Activated T-cell treated with anti-CD3 and anti-CD28 coated beads for 1 hour (primary cell): Measurements from ENCODE around the gene ID2.

Experiments used
- DNase-seq: peaks from one replicate; pipeline ENCODE4 v3.0.0-alpha.2; 2020; ENCODE audit warnings: low read depth

The ID2 gene

DNA sequence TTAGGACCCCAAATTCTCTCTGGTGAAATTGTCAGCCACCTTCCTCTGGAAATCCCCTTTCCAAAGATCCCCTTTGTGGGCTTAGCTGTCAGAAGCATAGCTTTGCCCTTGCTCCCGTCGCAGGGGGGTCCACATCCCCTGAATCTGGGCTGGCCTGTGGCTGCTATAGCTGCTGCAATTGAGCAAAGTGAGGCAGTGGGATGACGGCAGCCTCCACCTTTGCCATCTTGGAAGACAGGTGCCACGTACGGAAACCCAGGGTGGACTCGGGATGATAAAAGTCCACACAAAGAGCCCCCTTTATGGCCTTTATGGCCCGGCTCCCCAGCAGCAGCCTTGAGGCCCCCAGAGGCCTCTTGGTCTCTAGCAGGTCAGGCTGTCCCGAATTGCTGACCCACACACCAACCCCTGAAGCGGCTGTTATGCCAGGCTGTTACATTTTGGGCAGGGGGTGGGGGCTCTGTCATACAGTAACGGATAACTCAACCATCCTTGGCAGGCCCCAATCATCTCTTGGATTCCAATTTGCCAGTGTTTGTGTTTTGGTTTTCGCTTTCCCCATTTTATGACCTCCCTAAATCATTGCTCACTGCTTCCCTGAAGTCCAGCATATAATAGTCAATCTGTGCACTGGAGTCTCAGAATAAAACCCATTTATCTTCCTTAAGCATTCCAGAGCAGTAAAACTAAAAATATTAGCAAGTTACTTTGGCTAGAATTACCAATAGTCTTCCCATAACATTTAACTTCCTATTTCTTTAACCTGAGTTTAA lies 33.2 kb upstream of the ID2 start:
- no peak for DNase-seq

DNA sequence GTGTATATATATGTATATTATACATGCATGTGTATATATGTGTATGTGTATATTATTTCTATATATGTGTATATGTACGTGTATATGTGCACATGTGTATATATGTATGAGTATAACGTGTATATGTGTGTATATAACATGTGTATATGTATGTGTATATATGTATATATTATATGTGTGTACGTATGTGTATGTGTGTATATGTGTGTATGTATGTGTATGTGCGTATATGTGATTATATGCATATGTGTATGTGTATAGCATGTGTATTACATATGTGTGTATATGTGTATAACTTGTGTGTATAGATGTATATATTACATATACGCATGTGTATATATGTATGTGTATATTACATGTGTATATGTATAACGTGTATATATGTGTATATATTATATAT lies 32.1 kb upstream of the ID2 start:
- no peak for DNase-seq

DNA sequence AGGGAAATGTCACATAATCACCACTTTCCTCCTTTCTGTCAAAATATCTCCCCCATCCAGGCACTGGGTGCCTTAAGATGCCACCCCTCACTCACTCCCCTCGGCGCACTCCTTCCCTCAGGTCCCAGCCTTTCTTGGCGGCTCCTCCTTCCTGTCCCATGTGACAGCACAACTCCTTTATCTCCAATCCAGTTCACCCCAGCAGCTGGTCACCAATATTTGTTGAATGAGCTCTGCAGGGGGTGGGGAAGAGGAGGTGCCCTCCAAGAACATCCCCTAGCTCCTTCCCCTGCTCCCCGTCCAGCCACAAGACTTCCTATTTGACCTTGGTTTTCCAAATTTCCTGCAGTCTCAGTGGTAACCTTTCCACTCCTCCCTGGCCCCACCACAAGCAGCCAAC lies 31.6 kb upstream of the ID2 start:
- no peak for DNase-seq

DNA sequence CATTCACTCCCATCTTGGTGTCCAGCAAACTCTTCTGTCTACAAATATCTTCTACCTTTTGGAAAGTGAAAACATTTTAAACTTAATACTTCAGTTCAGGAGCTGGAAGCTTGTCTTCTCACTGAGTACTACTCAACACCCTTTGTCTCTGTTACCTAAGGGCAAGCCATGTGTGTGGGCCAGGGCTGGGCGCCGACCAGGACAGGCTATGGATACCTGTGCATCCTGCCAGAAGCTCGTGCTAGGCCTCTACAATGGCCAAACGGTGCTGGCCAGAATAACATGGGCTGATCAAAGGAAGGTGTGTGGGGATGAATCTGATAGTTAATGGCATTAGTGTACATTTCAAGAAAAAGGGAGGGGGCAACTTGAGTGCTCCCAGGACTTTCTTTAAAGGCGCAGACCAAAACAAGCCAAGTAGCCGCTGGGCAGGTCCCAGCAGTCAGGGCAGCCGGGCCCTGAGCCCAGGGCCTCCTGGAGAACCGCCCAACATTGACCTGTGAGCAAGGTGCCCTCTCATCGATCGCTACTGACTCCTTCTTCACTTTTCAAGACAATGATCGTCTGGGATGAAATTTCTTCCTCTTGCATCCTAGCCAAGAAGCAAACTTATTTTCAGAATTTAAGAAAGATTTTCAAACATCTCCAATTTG lies 29.0 kb upstream of the ID2 start:
- no peak for DNase-seq

DNA sequence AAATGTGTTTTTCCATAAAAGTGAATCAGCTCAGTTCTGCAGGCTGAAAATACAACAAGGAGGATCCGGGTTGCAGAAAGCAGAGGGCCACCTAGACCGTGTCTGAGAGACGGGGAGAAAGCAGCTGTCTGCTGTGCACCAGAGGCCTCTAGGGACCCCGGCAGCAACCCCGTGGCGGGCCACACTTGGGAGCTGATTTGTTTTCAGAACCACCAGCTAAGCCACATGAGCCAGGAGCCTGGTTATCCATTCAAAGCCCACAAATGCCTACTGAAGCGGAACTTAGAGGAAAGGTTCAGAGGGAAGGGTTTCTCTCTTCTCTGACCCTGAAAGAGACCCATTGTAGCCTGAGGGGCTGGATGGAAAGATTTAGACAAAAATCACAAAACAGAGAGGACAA lies 28.4 kb upstream of the ID2 start:
- DNase-seq = no peak

DNA sequence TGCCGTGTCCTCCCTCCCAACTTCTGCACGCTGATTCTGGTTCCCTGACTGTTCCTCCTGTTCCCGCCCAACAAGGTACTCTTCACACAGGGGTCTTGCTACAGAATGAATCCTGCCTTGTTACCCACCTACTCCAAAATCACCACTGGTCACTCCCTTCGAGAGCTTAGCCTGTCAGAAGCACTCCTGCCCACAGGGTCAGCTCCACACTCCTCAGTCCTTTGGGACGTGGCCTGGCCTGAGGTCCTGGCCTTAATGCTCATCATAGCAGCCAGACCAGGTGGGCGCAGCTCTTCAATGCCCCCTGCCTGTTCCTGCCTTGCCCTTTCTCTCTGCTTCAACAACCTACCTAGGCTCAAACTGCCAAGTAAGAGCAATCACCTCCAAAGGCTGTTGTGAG lies 27.8 kb upstream of the ID2 start:
- no peak for DNase-seq

DNA sequence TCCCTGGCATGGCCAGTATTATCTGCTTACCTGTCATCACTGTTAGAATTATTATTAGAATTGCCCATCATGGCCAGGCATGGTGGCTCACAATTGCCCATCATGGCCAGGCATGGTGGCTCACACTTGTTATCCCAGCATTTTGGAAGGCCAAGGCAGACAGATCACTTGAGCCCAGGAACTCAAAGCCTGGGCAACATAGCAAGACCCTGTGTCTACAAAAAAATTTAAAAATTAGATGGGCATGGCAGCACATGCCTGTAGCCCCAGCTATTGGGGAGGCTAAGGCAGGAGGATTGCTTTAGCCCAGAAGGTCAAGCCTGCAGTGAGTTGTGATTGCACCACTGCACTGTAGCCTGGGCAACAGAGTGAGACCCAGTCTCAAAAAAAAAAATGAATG lies 27.4 kb upstream of the ID2 start:
- no peak for DNase-seq

DNA sequence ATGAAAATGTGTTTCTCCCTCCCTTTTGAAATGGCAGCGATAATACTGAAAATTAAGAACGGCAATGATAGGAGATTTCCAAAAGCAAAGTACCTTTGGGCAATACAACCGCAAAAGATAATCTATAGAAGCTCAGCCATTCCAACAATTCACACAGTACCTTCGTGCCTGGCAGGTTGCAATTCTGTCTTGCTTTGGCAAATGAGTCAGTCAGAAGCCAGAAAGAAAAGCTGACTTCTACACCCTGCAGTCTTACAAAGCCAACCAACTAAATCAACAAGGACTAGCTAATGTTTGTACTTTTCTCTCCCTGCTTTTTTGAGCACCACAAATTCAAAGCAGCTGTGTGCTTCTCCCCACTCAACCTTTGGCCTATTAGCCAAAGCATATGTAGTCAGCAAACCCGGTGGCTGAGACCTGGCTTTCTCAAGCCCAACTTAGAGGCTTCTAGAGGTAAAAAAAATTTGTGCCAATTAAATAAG lies 25.7 kb upstream of the ID2 start:
- no peak for DNase-seq

DNA sequence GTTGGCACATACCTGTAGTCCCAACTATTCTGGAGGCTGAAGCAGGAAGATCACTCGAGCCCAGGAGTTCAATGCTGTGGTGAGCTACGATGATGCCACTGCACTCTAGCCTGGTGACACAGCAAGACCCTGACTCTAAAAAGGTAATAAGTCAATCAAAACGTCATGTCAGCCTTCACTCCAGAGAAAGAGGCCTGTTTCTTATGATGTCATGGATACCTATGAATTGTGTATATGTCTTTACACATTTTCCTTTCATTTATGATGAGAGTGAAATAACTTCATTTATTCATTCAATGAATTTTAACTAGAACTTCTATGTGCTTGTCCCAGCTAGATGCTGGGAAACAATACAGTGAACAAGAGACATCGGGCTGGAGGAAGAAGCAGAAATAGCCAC lies 25.0 kb upstream of the ID2 start:
- no peak for DNase-seq

DNA sequence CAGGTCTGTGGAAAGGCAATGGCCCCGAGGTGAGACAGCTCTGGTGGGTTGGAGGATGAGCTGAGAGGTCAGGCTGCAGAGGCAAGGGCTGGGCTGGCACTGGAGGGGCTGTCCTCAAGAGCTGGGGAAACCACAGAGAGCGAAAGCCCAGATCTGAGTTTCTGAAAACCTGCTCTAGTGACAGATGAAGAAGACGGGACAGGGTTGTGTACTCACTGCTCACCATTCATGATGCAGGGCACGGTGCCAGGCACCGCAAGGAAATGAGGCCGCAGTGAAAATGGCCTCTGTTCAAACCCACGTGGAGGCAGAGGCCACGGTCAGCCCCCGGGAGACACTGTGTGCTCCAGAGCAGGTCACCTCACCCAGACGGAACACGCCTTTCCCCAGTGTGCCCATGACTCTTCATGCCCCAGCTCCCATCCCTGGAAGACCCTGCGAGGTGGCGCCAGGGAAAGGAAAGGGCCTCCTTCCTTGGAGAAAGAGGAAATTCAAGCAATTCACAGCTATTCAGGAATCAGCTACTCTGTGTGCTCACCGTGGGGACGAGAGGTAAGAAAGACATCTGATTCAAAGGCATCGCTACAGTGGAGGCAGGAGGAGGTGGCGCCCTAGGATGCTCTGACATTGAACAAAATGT lies 24.3 kb upstream of the ID2 start:
- DNase-seq = no peak

DNA sequence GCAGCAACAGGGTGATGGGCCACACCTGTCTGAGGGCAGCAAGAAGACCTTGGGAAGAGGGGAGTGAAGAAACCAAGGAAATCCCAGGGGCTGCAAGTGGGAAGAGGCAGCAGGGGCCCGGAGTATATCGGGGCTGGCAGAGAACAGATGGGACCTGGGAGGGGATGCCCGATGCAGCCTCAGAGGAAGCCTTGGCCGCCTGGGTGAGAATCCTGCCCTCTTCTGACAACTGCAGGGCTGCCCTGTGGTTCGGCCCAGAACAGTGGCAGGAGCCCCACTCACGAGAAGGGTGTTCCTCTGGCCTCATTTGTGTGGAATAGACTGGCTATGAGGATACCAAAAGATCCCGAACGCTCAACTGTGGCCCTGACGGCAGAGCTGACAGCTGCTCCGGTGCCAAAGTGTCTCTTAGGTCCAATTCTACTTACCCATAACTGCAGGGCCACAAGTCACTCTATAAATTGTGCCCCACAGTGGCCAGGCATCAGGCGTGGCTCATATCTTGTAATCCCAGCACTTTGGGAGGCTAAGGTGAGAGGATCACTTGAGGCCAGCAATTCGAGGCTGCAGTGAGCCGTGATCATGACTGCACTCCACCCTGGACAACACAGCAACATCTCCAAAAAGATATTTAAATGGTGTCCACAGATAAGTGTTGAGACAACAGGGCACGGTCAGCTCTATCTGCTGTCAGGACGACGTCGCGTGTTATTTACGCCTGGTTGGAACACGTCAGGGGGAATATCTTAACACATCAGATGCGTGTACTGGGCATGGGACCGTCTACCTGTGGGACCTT lies 23.6 kb upstream of the ID2 start:
- DNase-seq = no peak

DNA sequence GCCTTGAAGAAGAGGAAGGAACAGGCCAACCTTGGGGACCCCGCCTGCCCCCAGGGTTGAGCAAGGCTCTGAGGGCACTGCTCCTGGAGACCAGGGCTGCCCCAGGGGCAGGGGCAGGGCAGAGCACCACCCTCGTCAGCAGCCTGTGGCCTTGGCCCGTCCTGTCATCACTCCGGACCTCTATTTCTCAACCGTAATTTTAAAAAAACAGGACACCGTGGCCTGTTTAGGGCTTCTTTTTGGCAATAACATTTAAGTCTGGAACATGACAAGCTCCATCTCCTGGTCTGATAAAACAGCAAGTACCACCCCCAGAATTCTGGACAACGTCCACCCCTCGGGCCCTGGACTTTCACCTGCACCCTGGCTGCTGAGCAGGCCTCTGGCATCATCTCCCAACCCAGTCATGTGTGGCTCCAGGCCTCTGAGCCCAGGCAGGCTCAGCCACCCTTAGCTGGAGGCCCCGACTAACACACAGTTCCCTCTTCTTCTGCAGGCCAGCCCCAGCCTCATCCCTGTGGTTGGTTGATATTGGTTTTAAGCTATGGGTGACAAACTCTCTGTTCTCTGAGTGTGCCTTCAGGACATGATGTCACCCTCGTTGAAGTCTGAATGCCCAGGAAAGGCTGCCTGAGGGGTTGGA lies 22.6 kb upstream of the ID2 start:
- DNase-seq = no peak

DNA sequence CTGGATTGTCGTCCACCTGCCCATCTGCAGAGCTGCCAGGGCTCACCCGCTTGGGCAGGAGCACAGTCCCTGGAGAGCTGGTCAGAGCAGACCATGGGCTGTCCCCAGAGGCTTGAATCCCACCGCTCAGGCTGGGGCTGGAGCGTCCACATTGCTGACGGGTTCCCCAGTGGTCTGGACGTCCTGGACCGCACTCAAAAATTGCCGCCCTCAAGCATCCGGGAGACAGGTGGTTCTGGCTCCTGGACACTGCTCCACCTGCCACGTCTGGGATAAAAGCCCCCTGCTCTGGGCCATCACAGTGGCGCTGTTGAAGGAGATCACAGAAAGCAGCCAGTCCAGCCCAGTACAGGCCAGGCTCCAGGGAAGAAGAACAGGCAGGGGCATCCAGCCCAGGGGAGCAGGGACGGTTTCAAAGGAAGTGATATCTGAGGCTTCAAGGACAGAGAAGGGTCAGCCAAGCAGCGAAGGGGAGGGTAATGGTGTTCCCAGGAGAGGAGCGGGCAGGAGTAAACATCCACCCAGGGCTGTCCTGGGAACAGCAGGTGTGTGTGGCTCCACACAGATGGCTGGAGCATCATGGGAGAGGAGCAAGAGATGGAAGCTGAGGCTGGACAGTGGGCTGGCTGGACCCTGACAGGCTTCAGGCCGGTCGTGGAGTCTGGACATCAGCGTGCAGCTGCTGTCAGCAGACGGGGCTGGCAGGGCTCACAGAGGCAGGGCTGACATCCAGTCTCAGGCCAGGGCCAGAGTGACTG lies 21.9 kb upstream of the ID2 start:
- DNase-seq = no peak

DNA sequence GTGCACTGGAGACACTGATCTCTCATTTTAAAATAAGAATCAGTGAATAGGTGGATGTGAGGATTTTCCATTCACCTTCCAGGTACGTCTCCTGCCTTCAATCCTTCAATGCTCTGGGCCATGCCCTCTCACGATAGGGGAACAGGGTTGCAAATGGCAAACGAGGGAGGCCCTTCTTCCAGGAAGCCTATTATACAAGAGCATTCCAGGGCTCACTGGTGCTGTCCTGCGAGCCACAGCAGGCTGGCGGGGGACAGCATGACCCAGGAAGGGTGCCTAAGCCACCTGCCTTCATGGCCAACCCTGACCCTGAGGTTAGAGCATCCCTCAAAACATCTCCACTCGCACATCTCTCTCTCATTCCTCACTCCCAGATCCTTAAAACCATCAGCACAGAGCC lies 20.6 kb upstream of the ID2 start:
- DNase-seq = no peak

DNA sequence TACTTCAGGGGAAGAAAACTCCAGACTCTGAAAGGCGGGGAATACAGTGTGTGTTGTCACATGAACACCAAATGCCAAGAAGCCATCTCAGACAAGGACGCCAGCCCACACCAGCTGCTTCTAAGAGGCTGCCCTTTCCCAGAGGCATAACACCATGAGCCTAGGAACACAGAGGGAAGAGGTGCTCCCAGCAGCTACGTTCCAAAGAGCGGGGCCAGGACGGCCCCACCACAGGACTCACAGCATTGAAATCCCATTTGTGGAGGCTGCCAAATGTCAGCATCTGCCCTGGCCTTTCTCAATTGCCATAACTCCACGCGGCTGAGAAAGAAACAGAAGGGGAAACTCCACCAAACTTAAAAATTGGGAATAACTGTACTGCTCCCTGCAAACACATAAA lies 20.1 kb upstream of the ID2 start:
- no peak for DNase-seq

DNA sequence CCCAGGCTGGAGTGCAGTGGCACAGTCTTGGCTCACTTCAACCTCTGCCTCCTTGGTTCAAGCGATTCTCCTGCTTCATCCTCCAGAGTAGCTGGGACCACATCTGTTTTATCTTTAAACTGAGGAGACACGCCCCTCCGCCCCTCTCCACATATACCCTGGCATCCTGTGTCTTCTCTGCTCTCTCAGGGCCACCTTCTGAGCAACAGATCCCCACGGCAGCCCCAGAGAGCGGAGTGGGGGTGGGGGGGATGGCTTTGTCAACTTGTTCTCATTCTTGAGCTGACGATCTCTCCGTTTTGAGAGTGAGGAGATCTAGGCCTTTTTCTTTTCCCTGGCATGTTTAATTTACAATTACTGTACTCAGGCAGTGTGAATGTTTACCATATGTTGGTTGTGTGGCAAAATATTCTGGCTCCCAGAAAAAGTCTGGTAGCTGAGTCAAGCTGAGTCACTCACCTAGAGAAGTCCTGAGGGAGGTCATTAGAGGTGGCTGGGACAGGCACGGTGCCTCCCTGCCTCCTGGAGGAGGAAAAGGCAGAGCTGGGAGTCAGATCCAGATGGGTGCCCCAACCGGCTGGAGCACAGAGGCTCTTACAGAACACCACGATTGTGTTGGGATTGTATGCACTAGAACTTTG lies 19.5 kb upstream of the ID2 start:
- no peak for DNase-seq

DNA sequence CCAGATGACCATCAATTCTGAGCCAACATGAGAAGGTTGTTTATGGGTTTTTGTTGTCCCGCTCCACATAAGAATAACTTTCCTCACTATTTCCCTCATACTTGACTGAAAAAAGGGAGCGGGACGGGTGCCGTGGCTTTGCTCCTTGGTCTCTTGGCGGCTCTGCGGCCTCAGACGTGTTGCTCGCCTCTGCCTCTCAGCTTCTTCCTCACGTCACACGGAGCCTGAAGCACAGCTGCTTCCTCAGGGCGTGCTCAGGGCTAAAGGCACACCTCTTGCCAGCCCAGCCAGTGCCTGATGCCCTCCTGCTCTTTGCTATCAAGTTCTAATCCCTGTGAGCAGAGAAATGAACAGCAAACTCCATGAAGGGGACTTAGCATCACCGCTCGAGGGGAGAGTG lies 17.9 kb upstream of the ID2 start:
- DNase-seq = no peak

DNA sequence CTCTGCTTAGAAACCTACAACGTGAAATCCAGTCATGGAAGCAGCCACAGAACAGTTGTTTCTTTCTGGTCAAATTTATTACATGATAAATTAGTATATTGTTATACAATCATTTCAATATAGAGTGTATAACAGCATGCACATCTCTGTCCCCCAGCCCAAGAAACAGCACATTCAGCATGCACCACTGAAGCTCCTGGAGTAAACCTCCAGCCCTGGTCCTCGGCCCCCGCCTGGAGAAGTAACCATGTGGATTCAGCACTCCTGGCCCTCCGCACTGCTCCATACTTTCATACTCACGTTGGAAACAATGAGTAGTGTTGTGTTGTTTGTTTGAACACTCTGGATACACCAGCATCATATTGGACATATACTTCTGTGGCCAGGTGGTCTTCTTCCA lies 15.3 kb upstream of the ID2 start:
- no peak for DNase-seq

DNA sequence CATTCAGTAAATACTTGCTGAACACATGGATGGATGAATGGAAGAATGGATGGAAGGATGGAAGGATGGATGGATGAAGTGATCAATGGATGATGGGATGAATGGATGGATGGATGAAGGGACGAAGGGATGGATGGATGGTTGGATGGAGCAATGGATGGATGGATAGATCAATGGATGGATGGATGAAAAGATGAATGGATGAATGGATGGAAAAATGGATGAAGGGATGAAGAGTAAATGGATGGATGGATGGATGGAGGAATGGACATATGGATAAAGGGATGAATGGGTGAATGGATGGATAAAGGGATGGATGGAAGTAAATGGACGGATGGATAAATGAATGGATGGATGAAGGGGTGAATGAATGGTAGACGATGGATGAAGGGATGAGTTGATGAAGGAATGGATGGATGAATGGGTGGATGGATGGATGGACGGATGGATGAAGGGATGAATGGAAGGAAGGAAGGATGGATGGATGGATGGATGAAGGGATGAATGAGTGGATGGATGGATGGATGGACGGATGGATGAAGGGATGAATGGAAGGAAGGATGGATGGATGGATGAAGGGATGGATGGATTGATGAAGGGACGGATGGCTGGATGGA lies 13.9 kb upstream of the ID2 start:
- no peak for DNase-seq

DNA sequence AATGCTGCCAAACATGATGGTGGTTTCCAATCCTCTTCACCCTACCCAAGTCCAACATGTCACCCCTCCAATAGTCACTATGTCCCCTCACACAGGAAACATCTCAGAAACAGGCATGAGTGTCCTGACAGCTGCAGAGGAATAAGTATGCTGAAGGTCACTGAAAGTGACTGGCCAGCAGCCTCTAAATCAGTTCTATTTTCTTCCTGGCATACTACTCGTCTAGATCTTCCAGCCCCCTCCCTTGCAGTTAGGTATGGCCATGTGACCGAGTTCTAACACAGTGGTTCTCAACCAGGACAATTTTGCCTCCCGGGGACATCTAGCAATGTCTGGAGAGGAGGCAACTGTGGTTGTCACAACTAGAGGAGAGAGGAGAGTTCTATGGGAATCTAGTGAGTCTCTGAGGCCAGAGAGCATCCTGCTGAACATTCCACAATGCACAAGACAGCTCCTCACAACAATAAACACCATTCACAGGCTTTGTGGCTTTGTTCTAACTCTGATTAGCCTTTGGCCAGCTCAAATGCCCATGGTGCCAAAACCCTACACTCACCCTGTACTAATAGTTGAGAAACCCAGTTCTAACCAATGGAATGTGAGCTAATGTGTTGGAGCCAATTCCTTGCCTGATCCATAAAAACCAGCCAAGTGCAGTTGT lies 12.6 kb upstream of the ID2 start:
- no peak for DNase-seq
